Ovary (tissue), 3 donors: ENCODE data around the gene LTF.

Source experiments
- CTCF ChIP-seq, 3 donors: fragments of 450-650 bp in 2 of 3; fragments of 200-600 bp in 1 of 3; IDR thresholded peaks; one replicate each; pipeline versions ENCODE4 v1.5.1 to v1.8.0; 2016 to 2022; ENCODE audit warnings: antibody characterized with exemption in 3 of 3, mild to moderate bottlenecking in 1 of 3
- EP300 ChIP-seq: sonication (generic); formaldehyde crosslinking; IDR thresholded peaks from one replicate; pipeline ENCODE4 v1.6.1; 2017; ENCODE audit warnings: antibody characterized with exemption
- POLR2A ChIP-seq: fragments of 450-650 bp; IDR thresholded peaks from one replicate; pipeline ENCODE4 v1.6.1; 2017; ENCODE audit warnings: antibody characterized with exemption, mild to moderate bottlenecking, moderate library complexity
- donor health status: DM: no; HTN: no; CAD: no.

GRCh38 chr3:46512191-46512749, 47.6 kb upstream of the LTF start:
- TF ChIP-seq CTCF (IDR thresholded peaks at IDR 0.05) (no peak), POLR2A (no peak), EP300 (no peak)
